BE2C (cell line): ENCODE data around the gene TNFAIP8L1. TPM values are rescaled to one million over a fixed set of nuclear protein-coding genes. Genes with fewer than 3 reads are reported as not detected.
A peak's percentile ranks its signal among the peaks of the same experiment; 100 is the strongest.

Experiments used
- DNase-seq: peaks from one replicate; pipeline ENCODE4 v3.0.0-alpha.2; 2020
- H3K27me3 ChIP-seq: fragments of 250-450 bp; sonication (Bioruptor Pico); 2 replicates; pipeline ENCODE4 v1.5.1; 2020; ENCODE audit warnings: mild to moderate bottlenecking
- H3K36me3 ChIP-seq: fragments of 250-450 bp; sonication (Bioruptor Pico); 2 replicates; pipeline ENCODE4 v1.5.1; 2020; ENCODE audit warnings: mild to moderate bottlenecking
- H3K4me1 ChIP-seq: fragments of 250-450 bp; sonication (Bioruptor Pico); 2 replicates; pipeline ENCODE4 v1.5.1; 2020
- H3K4me3 ChIP-seq: 2 replicates; pipeline ENCODE4 v1.5.1; 2011; ENCODE audit warnings: low read depth, low read length
- H3K9me3 ChIP-seq: fragments of 250-450 bp; sonication (Bioruptor Pico); 2 replicates; pipeline ENCODE4 v1.5.1; 2020
- CTCF ChIP-seq: IDR thresholded peaks from 2 replicates; pipeline ENCODE4 v1.5.1; 2012; ENCODE audit warnings: mild to moderate bottlenecking, low read depth, low read length
- polyA plus RNA-seq: library from polyadenylated mRNA; unstranded; fragments of >200 nt; gene quantifications from one replicate; pipeline ENCODE4 v1.2.1, GENCODE V29; 2012; ENCODE audit warnings: low read depth, missing spikeins; ENCODE audit not compliant: insufficient read length, insufficient read depth

The TNFAIP8L1 gene
- polyA plus RNA-seq = 1.7 TPM

DNA sequence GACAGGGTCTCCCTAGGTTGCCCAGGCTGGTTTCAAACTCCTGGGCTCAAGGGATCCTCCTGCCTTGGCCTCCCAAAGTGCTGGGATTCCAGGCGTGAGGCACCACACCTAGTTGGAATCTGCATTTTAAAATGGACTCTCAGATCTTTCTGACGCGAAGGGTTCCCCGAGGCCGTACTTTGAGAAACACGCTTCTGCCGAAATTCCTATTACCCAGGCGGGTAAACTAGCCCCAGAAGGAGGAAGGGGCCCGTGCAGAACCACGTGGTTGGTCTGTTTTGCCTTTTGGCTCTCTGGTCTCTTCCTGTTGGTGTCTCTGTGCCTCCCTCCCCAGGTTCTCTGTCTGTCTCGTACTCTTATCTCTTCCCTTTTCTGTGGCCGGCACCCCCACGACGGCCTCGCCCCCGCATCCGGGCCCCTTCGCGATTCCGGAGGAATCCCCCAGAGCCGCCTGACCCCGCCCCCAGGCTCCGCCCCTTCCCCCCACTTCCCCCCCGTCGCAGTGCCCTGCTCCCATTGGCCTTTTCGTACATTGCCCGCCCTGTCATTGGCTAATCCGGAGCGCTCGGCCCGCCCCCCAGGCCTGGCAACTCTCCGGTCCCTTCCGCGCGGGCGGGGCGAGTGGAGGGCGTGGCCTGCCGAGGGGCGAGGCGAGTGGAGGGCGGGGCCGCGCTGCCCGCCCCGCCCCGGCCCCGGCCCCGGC lies at the start of gene TNFAIP8L1:
TNFAIP8L1 (plus strand) TSS at position 689 of the 703 bp plus-strand sequence. CDS start 12,354 bp downstream, outside the sequence.
- Histone ChIP-seq H3K36me3 (no peaks in the 10 kb centered on the region), H3K27me3 (no peaks in the 10 kb centered on the region), H3K4me3 (peak within 1 kb of the TSS; percentile 60), H3K4me1 (peaks cover 4% of the 10 kb centered on the region; the same call in 1 of the 2 replicates), H3K9me3 (no peaks in the 10 kb centered on the region)
- no peak for TF ChIP-seq CTCF
- peak; percentile 100 for DNase-seq

DNA sequence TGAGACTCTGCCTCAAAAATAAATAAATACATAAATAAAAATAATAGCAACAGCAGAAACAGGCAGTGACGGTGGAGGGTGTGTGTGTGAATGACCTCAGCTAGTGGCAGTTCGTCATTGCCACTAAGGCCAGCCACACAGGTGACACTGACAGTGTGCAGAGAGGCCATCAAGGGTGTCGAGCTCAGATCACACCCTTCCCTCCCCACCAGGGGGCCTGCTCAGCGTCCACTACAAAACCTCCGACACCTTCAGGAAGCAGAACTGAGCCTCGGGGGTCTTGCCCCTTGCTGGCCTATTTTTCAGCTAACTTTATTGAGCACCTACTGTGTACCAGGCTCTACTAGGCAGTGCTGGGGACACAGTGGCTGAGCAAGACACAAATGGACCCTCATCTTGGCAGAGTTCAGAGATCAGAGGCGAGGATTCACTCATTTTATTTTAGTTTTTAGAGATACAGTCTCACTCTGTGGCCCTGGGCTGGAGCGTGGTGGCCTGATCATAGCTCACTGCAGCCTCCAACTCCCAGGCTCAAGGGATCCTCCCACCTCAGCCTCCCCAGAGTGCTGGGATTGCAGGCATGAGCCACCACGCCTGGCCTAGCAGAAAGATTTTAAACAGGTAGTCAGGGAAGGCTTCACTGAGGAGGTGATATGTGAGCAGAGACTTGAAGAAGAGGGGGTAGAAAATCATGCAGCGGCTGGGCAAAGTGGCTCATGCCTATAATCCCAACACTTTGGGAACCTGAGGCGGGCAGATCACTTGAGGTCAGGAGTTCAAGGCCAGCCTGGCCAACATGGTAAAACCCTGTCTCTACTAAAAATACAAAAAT lies 49.5 kb upstream of the TNFAIP8L1 start:
- no peaks in the 10 kb centered on the region for H3K9me3 ChIP-seq
- TF ChIP-seq CTCF = peak; percentile 75
- peak; percentile 60 for DNase-seq
- no peak overlapping the region for H3K4me3 ChIP-seq
- H3K36me3 ChIP-seq = no peaks in the 10 kb centered on the region
- H3K27me3 ChIP-seq = peaks cover 50% of the 10 kb centered on the region
- no peaks in the 10 kb centered on the region for H3K4me1 ChIP-seq

DNA sequence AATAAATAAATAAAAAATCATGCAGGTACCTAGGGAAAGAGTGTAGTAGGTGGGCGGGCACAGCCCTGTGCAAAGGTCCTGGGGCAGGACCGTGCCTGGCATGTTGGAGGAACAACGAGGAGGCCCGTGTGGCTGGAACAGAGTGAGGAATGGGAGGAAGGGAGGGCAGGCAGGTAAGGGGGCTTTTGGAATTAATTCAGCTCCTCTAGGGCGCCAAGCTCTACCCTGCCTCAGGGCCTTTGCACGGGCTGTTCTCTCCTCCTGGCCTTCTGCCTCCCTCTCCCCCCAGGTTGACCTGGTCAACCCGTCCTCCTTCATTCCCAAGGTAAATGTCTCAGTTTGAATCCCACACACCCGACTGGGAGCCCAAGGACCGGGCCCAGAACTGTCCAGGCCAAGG lies 48.8 kb upstream of the TNFAIP8L1 start:
- DNase-seq = no peak
- Histone ChIP-seq H3K27me3 (peaks cover 50% of the 10 kb centered on the region), H3K36me3 (no peaks in the 10 kb centered on the region), H3K4me3 (no peak overlapping the region), H3K4me1 (no peaks in the 10 kb centered on the region), H3K9me3 (no peaks in the 10 kb centered on the region)
- no peak for TF ChIP-seq CTCF

GRCh38 chr19:4591320-4591719 lies 48.0 kb upstream of the TNFAIP8L1 start:
- DNase-seq = no peak
- no peak overlapping the region for H3K4me3 ChIP-seq
- no peaks in the 10 kb centered on the region for H3K36me3 ChIP-seq
- H3K27me3 ChIP-seq = peaks cover 57% of the 10 kb centered on the region
- H3K9me3 ChIP-seq = no peaks in the 10 kb centered on the region
- no peak for TF ChIP-seq CTCF
- H3K4me1 ChIP-seq = no peaks in the 10 kb centered on the region

DNA sequence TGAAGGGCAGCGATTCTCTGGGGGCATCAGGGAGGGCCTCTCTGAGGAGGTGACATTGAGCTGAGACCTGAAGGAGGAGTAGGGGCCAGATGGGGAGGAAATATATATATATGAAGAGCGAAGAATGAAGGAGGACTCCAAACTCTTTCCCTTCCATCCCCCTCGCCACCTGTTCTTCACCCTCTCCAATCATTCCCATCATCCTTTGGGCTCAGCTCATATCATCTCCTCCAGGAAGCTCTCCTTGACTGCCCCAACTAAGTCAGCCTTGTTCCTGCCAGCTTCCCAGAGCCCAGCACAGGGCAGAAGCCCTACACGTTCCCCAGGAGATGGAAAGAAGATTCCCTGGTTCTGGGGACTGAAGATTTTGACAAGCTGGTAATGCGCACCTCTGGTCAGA lies 46.9 kb upstream of the TNFAIP8L1 start:
- H3K27me3 ChIP-seq = peaks cover 67% of the 10 kb centered on the region
- H3K4me1 ChIP-seq = no peaks in the 10 kb centered on the region
- no peaks in the 10 kb centered on the region for H3K9me3 ChIP-seq
- no peak overlapping the region for H3K4me3 ChIP-seq
- no peaks in the 10 kb centered on the region for H3K36me3 ChIP-seq
- no peak for DNase-seq
- TF ChIP-seq CTCF = no peak
